GM18951 (cell line): ENCODE measurements around the gene VAMP4.

Source experiments
- POLR2A ChIP-seq: IDR thresholded peaks from 4 replicates; pipeline ENCODE4 v1.6.1; 2011; ENCODE audit warnings: mild to moderate bottlenecking; ENCODE audit not compliant: insufficient read length, insufficient read depth; ENCODE audit errors: extremely low read depth
- in situ Hi-C: fragments of 300-500 bp; cut with MboI; formaldehyde crosslinking; loops from one replicate; pipeline ENCODE4 v1.12.0; 2022; ENCODE audit warnings: low sequenced_read_pairs, mixed read lengths, inconsistent platforms; ENCODE audit not compliant: unreplicated experiment

The VAMP4 gene

DNA sequence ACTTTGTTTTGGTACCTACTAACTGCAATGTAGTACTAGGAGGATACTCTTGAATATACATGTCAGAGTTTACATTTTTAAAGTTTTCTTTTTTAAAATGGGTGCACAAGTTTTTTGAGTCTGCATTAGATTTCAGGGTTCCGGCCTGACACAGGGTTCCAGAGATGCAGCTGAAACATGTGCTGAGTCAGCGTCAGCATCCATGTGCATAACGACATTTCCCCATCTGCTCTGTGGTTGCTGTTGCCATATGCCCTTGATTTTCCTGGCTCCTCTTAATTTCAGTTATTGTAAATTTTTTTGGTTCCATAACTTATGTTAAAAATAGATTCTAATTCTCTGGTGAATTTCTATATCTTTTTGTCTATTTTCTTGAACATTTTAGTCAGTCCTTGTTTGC is 27.3 kb upstream of the VAMP4 start:
- TF ChIP-seq POLR2A, result no peak
- in situ Hi-C loops, result no loop called here

DNA sequence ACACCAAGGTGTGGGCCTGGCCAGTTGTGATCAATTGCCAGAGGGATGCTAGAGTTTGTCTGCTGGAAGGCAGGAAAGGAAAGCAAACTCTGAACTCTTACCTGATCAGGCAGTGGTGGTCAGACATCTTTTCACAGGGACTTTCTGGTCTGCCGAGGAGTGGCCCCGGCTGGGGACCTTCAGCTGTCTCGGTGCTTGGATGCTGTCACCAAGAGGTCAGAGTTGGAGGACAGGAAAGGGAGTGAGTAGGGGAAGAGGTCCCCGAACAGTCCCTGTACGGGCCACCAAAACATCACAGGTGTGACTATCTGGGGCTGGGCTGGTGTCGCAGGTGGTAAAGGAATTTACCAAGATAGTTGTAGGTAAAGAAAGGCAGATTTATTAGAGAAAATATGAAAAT is 21.9 kb upstream of the VAMP4 start:
- no peak for TF ChIP-seq POLR2A
- in situ Hi-C loops, result no loop called here

DNA sequence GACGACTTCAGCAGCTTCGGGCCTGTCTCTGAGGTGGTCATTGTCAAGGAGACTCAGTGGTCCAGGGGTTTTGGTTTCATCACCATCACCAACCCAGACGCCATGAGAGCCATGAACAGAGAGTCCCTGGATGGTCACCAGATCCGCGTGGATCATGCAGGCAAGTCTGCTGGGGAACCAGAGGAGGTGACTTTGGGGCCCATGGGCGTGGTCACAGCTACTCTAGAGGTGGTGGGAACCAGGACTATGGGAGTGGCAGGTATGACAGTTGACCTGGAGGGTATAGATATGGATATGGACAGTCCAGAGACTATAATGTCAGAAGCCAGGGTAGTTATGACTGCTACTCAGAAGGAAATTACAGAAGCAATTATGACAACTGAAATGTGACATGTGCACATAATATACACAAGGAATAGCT is 20.3 kb upstream of the VAMP4 start:
- TF ChIP-seq POLR2A, result no peak
- in situ Hi-C loops, result no loop called here

DNA sequence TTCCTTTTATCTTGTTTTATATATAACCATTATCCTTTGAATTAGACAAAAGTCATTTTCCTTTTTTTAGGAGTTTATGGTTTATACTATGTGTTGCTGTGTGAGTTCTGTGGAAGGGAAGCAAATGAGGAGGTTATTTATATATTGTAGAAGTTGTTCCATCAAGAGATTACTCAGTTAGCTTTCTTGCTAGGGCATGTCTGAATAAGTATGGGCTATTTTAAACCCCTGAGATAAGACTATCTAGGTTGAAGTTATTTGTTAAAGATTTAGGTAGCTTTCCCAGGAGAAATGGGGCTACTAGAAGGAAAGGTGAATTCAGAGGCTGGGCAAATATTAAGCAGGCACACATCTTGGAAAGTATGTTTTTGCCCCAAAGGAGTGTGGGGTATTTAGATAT is 16.1 kb upstream of the VAMP4 start:
- in situ Hi-C loops, result no loop called here
- TF ChIP-seq POLR2A, result no peak

DNA sequence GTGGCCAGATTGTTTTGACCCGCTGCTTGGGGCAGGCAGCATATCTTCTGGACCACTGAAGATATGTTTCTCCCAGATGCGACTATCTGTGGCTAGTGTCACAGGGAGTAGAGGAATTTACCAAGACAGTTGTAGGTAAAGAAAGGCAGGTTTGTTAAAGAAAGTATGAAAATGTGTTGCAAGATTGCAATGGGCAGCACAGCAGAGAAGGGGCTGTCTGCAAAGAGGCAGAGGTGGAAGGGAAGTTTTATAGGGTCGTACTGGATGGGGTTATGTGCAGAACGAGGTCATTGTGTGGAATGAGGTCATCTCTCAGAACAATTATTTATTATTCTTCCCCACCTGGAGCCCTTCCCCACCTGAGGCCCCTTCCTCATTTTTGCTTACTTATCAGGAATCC is 15.0 kb upstream of the VAMP4 start:
- in situ Hi-C loops, result no loop called here
- no peak for TF ChIP-seq POLR2A

DNA sequence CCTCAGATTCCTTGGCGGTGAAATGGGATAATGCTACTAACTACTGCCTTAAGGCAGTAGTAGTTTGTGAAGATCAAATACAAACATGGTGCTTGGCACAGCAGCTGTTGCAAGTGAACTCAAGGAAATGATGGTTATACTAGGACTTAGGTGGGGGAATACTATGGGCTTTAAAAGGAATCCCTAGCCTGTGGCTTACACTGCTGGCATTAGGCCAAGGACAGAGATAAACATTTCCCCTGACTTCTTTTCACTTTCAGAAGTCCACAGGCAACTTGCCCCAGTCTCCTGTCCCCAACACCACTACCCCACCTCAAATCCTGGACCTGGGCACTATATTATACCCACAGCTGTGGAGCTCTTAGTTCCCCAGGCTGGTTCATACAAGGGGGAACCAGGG is 13.1 kb upstream of the VAMP4 start:
- in situ Hi-C loops, result no loop called here
- no peak for TF ChIP-seq POLR2A

DNA sequence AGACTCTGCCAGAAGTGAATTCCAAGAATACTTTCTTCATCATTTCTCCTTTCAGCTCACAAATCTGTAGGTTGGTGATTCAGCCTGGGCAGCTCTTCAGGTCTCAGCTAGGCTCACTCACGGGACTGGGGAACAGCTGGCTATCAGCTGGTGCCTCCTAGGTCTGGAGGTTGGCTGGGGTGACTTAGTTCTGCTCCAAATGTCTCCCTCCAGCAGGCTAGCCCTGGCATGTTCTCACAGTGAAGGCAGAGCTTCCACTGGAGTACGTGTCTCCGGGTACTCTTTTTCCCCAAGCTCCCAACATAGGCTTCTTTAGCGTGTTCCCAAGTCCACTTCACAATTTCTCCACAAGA is 12.5 kb upstream of the VAMP4 start:
- in situ Hi-C loops, result no loop called here
- no peak for TF ChIP-seq POLR2A

DNA sequence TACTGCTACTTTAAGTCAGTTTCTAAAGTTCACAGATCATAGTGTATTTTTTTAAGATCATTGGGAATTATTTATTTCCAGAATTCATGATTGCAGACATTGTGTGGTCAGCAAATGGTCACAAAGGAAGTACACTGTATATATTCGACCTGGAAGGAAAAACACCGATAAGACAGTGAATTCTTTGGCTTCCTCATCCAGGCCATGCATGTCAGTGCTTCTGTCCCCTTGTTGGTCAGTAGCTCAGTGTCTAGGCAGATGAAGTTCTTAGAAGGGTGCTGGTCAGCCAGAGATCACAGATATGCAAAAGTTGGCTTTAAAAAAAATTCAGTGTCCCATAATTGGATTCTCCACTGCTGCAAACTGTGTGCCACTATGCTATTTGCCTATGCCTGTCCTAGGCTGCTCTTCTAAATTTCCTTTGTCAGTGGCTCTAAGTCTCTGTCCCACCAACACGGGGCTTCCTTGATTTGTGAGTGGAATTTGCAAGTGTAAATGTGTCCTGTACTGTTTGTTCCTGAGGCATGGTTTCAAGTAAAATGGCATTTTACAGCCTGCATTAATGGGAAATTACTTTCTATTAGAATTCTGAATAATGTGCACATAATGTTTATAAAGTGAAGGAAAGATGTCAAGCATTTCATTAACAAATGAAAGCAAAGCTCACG is 12.0 kb upstream of the VAMP4 start:
- in situ Hi-C loops, result no loop called here
- TF ChIP-seq POLR2A, result no peak

DNA sequence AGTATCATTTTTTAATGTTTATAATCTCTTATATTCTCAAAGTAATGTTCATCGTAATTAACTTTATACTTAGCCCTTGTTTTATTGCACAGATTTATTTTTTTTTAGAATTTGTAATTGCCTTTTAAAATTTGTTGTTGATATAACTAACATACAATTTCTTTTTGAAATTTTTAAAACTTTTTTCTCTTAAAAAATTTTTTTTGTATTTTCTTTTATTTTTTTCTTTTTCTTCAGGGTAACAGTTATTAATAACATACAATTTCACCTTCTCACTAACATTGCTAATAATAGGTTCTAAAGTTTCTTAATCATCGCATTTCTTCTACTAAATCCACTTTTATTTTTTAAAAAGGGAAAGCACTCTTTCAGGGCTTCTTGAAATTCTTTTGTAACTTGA is 11.3 kb upstream of the VAMP4 start:
- TF ChIP-seq POLR2A, result no peak
- in situ Hi-C loops, result no loop called here

DNA sequence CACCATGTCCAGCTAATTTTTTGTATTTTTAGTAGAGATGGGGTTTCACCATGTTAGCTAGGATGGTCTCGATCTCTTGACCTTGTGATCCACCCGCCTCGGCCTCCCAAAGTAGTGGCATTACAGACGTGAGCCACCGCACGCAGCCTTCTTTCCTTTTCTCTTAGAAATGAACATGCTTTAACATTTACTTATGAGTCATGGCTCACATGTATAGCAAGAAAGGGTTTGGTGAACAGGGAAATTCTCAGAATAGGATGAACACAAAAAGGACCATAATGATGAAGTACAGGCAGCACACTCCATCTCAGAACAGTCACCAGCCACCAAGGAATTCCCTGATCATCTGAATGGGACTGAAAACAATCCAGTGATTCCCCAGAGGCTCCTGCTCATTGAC is 9.4 kb upstream of the VAMP4 start:
- in situ Hi-C loops, result no loop called here
- TF ChIP-seq POLR2A, result no peak

DNA sequence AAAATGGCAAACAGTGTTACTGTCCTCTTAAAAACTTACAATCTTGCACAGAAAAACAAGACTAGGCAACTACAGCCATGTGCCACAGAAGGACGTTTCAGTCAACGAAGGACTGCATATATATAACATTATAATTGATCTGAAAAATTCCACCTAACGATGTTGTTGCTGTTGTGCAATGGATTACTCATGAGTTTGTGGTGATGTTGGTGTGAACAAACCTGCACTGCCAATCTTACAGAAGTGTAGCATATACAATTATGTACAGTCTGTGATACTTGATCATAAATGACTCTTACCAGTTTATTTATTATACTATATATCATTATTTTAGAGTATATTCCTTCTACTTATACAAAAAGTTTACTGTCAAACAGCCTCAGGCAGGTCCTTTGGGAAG is 6.8 kb upstream of the VAMP4 start:
- in situ Hi-C loops, result no loop called here
- TF ChIP-seq POLR2A, result no peak

DNA sequence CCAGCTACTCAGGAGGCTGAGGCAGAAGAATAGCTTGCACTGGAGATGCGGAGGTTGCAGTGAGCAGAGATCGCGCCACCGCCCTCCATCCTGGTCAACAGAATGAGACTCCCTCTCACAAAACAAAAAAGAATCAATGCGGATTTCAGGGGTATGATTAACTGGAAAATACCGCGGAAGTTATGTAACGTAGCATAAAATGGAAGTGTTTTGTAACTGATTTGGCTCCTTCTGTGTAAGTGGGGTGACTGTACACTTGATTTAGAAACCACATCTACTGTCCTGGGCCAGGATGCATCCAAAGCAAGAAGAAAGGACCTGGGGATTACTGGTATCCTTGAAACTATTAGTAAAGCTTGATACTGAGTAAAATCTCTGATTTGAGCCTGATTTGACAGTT is 3.1 kb upstream of the VAMP4 start:
- in situ Hi-C loops, result no loop called here
- TF ChIP-seq POLR2A, result no peak

DNA sequence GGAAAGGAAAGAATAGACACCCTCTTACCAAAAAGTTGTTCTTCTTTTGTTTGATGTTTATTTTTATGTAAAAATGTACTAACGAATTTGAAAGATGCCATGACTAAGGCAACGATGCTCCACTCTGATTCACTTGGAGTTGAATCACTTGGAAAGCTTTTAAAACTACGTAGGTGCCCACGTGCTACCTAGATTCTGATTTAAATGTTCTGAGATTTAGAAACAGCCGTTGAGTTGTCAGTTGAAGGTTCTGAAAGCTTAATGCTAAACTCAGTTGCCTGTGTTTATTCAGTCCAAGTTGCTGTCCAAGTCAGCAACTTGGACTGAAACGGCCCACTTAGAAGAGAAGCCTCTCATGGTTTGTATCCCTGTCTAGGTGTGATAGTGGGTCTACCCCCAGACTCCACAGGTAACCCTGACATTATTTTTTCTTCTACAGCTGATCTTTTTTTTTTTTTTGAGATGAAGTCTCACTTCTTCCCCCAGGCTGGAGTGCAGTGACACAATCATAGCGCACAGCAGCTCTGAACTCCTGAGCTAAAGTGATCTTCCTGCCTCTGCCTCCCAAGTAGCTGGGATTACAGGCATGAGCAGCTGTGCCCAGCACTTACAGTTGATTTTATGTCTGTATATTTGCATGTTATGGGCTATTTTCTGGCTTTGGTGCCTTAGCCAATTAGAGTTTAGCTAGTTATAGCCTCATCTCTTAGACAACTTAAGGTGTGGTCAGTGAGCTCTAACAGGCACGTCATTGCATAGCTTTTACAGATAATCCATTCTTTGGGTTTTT is 1.4 kb upstream of the VAMP4 start:
- no peak for TF ChIP-seq POLR2A
- in situ Hi-C loops, result no loop called here

DNA sequence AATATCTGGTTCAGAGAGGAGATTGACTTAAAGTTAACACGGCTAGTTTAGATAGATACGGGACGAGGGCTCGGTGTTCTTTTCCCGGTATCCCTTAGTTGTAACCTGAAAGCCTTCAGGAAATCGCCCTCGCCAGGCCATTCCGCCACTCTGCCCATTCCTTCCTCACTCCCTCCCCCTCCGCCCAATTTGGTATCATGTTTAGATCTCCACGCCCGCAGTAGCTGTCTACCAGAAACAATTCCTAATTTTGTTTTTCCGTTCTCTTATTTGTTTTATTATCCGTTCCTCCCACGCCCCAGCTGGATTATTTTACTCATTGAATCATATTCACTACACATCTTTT is 685 bp upstream of the VAMP4 start:
- TF ChIP-seq POLR2A, result no peak
- in situ Hi-C loops, result no loop called here
